Measurements from ENCODE around the gene PRSS2.

Gene PRSS2

GRCh38 chr7:142788303-142789289 is 17.8 kb downstream of the PRSS2 start:
- no peak for DNase-seq

GRCh38 chr7:142789441-142789840 is 18.7 kb downstream of the PRSS2 start:
- DNase-seq: no peak

- no peak for DNase-seq
These were observed 19.3 kb downstream of the PRSS2 start for GRCh38 chr7:142790056-142790455.

- DNase-seq: no peak
These were observed 19.8 kb downstream of the PRSS2 start for GRCh38 chr7:142790555-142790954.

- DNase-seq: no peak
These were observed 20.7 kb downstream of the PRSS2 start for GRCh38 chr7:142791502-142791901.

- no peak for DNase-seq
These were observed 21.4 kb downstream of the PRSS2 start for GRCh38 chr7:142792129-142792528.

- DNase-seq: no peak
These were observed 21.8 kb downstream of the PRSS2 start for GRCh38 chr7:142792593-142792992.

- DNase-seq: no peak
These were observed 22.4 kb downstream of the PRSS2 start for GRCh38 chr7:142793156-142793555.

GRCh38 chr7:142795339-142795863 is 24.6 kb downstream of the PRSS2 start:
- DNase-seq: no peak

- DNase-seq: no peak
These were observed 25.3 kb downstream of the PRSS2 start for GRCh38 chr7:142796001-142796500.

- DNase-seq: no peak
These were observed 26.0 kb downstream of the PRSS2 start for GRCh38 chr7:142796501-142797390.

- DNase-seq: no peak
These were observed 26.9 kb downstream of the PRSS2 start for GRCh38 chr7:142797391-142798377.

- DNase-seq: no peak
These were observed 28.0 kb downstream of the PRSS2 start for GRCh38 chr7:142798451-142799436.

GRCh38 chr7:142799437-142799835 is 28.7 kb downstream of the PRSS2 start:
- no peak for DNase-seq

- DNase-seq: no peak
These were observed 29.3 kb downstream of the PRSS2 start for GRCh38 chr7:142800088-142800487.

- no peak for DNase-seq
These were observed 30.0 kb downstream of the PRSS2 start for GRCh38 chr7:142800699-142801260.

- DNase-seq: no peak
These were observed 31.0 kb downstream of the PRSS2 start for GRCh38 chr7:142801601-142802295.

- DNase-seq: no peak
These were observed 31.5 kb downstream of the PRSS2 start for GRCh38 chr7:142802301-142802700.

GRCh38 chr7:142803901-142804300 is 33.1 kb downstream of the PRSS2 start:
- DNase-seq: no peak
